Activated CD4-positive, alpha-beta T cell treated with anti-CD3 and anti-CD28 coated beads for 1 hour (primary cell): ENCODE data around the gene SCO2.
A peak's percentile ranks its signal among the peaks of the same experiment; 100 is the strongest.

Experiments used
- DNase-seq: peaks from one replicate; pipeline ENCODE4 v3.0.0-alpha.2; 2020

The SCO2 gene

GRCh38 chr22:50489363-50490243 is 35.8 kb downstream of the SCO2 start:
- no peak for DNase-seq

GRCh38 chr22:50488886-50489285 is 36.5 kb downstream of the SCO2 start:
- DNase-seq, result no peak

- no peak for DNase-seq
Measured at GRCh38 chr22:50488006-50488677, 37.3 kb downstream of the SCO2 start.

GRCh38 chr22:50487290-50488005 is 38.0 kb downstream of the SCO2 start:
- DNase-seq, result no peak

- no peak for DNase-seq
Measured at GRCh38 chr22:50486561-50487289, 38.7 kb downstream of the SCO2 start, which contains the start of gene MIOX. Gene MIOX, plus strand, starts transcription at chr22:50486859. Its CDS starts 39 bp downstream, at chr22:50486898.

GRCh38 chr22:50485221-50486131 is 39.9 kb downstream of the SCO2 start:
- no peak for DNase-seq

- no peak for DNase-seq
Measured at GRCh38 chr22:50483977-50484853, 41.2 kb downstream of the SCO2 start.

GRCh38 chr22:50483556-50483955 is 41.8 kb downstream of the SCO2 start:
- no peak for DNase-seq

- DNase-seq, result no peak
Measured at GRCh38 chr22:50483106-50483505, 42.3 kb downstream of the SCO2 start.

GRCh38 chr22:50482107-50483074 is 43.0 kb downstream of the SCO2 start:
- DNase-seq, result no peak

GRCh38 chr22:50481440-50482106 is 43.8 kb downstream of the SCO2 start, which contains the start of gene ADM2:
Gene ADM2, plus strand, starts transcription at chr22:50481543. Its CDS starts 305 bp downstream, at chr22:50481848.
- DNase-seq, result peak; percentile 51

- no peak for DNase-seq
Measured at GRCh38 chr22:50481045-50481439, 44.4 kb downstream of the SCO2 start.

GRCh38 chr22:50479721-50480120 is 45.7 kb downstream of the SCO2 start:
- DNase-seq, result no peak

GRCh38 chr22:50477923-50478322 is 47.5 kb downstream of the SCO2 start:
- no peak for DNase-seq

GRCh38 chr22:50476868-50477267 is 48.5 kb downstream of the SCO2 start:
- DNase-seq, result no peak

- no peak for DNase-seq
Measured at GRCh38 chr22:50475652-50476002, 49.8 kb downstream of the SCO2 start.

GRCh38 chr22:50474710-50475651 is 50.4 kb downstream of the SCO2 start, which contains the start of gene SBF1:
Gene SBF1, minus strand, starts transcription at chr22:50475035. Its CDS starts 195 bp downstream, at chr22:50474840.
- DNase-seq, result peak; percentile 83
